Keratinocyte (primary cell): ENCODE data around the gene RHEX. TPM values are rescaled to one million over a fixed set of nuclear protein-coding genes. Genes with fewer than 3 reads are reported as not detected.

Experiments used
- DNase-seq: peaks from one replicate; pipeline ENCODE4 v3.0.0-alpha.2; 2011; ENCODE audit warnings: low read depth, missing footprints, low spot score
- FAIRE-seq: peaks from 2 replicates; lab custom pipeline; 2011; peaks lifted over from hg19 to GRCh38; lab: Jason Lieb, UNC
- H2AFZ ChIP-seq: 2 replicates; pipeline ENCODE4 v1.6.0; 2012; ENCODE audit warnings: low read length, control low read depth, inconsistent platforms; ENCODE audit not compliant: control insufficient read depth
- H3K27ac ChIP-seq: 2 replicates; pipeline ENCODE4 v1.5.1; 2011; ENCODE audit warnings: low read length; ENCODE audit not compliant: control insufficient read depth, insufficient read depth
- H3K27me3 ChIP-seq: 3 replicates; pipeline ENCODE4 v1.6.0; 2011; ENCODE audit warnings: low read length; ENCODE audit not compliant: control insufficient read depth, insufficient read depth; ENCODE audit errors: extremely low read depth
- H3K36me3 ChIP-seq, 2 experiments: 2 replicates in 1 of 2; 3 replicates in 1 of 2; pipeline ENCODE4 v1.5.1; 2011; ENCODE audit warnings: low read length in 2 of 2, mild to moderate bottlenecking in 1 of 2; ENCODE audit not compliant: control insufficient read depth in 2 of 2, insufficient read depth in 2 of 2; ENCODE audit errors: extremely low read depth in 1 of 2
- H3K4me1 ChIP-seq: 3 replicates; pipeline ENCODE4 v1.5.1; 2011; ENCODE audit warnings: low read length; ENCODE audit not compliant: control insufficient read depth, insufficient read depth; ENCODE audit errors: extremely low read depth
- H3K4me2 ChIP-seq: 3 replicates; pipeline ENCODE4 v1.6.0; 2011; ENCODE audit warnings: low read depth, low read length; ENCODE audit not compliant: control insufficient read depth, insufficient read depth; ENCODE audit errors: extremely low read depth
- H3K4me3 ChIP-seq, 3 experiments: fragments of 200-600 bp in 1 of 3; sonication (generic) in 1 of 3; 2 replicates in 2 of 3; 3 replicates in 1 of 3; pipeline ENCODE4 v1.5.1; 2011 to 2016; ENCODE audit warnings: low read length in 3 of 3, mild to moderate bottlenecking in 3 of 3, control low read depth in 2 of 3, inconsistent platforms in 1 of 3, low read depth in 1 of 3, mixed read lengths in 1 of 3, mixed run types in 1 of 3, moderate library complexity in 1 of 3; ENCODE audit not compliant: control insufficient read depth in 2 of 3, insufficient read depth in 2 of 3; ENCODE audit errors: extremely low read depth in 1 of 3
- H3K79me2 ChIP-seq: 2 replicates; pipeline ENCODE4 v1.6.0; 2012; ENCODE audit warnings: low read length; ENCODE audit not compliant: control insufficient read depth, insufficient read depth
- H3K9ac ChIP-seq: 3 replicates; pipeline ENCODE4 v1.6.0; 2011; ENCODE audit warnings: low read length; ENCODE audit not compliant: control insufficient read depth, insufficient read depth; ENCODE audit errors: extremely low read depth
- H3K9me1 ChIP-seq: 3 replicates; pipeline ENCODE4 v1.6.0; 2011; ENCODE audit warnings: low read length; ENCODE audit not compliant: control insufficient read depth, insufficient read depth; ENCODE audit errors: extremely low read depth
- H3K9me3 ChIP-seq: 2 replicates; pipeline ENCODE4 v1.5.1; 2012; ENCODE audit warnings: low read depth, low read length; ENCODE audit not compliant: control insufficient read depth
- H4K20me1 ChIP-seq: 3 replicates; pipeline ENCODE4 v1.6.0; 2011; ENCODE audit warnings: low read length; ENCODE audit not compliant: control insufficient read depth, insufficient read depth; ENCODE audit errors: extremely low read depth
- CTCF ChIP-seq, 3 experiments: IDR thresholded peaks in 1 of 3; conservative IDR thresholded peaks in 1 of 3; optimal IDR thresholded peaks in 1 of 3; 2 replicates in 2 of 3; 3 replicates in 1 of 3; pipeline versions ENCODE3 to v1.5.1; 2011; ENCODE audit warnings: low read length in 3 of 3, mild to moderate bottlenecking in 3 of 3, moderate library complexity in 2 of 3, control low read depth in 1 of 3, inconsistent platforms in 1 of 3; ENCODE audit not compliant: insufficient read depth in 2 of 3; ENCODE audit errors: extremely low read depth in 1 of 3
- EZH2 ChIP-seq: IDR thresholded peaks from one replicate; pipeline ENCODE4 v1.6.1; 2012; ENCODE audit warnings: inconsistent platforms, mild to moderate bottlenecking, low read length, moderate library complexity
- dilution Hi-C: fragments of 300-500 bp; cut with MboI; formaldehyde crosslinking; loops from one replicate; pipeline ENCODE4 v1.7.0; 2020; ENCODE audit warnings: low sequenced_read_pairs; ENCODE audit not compliant: extremely low pct_ligation_motif_present
- polyA plus RNA-seq, 5 experiments: library from polyadenylated mRNA; depleted of rRNA in 3 of 5; stranded (reverse) in 3 of 5; stranded (forward) in 1 of 5; unstranded in 1 of 5; fragments of >200 nt; gene quantifications; 1 replicate in 1 of 5; 2 replicates in 3 of 5; 3 replicates in 1 of 5; pipeline versions ENCODE4 v1.2.1 to v1.2.3, GENCODE V29; 2011 to 2012; ENCODE audit warnings: missing spikeins in 2 of 5, low read depth in 1 of 5, low replicate concordance in 1 of 5

The RHEX gene
- polyA plus RNA-seq, 1 donor (not counting 4 experiments of a cell fraction or from before 2014, with no cell fraction given) = not detected

- no peak overlapping the region for H3K4me3 ChIP-seq
- no peak overlapping the region for H3K27ac ChIP-seq
- FAIRE-seq = no peak
- H2AFZ ChIP-seq = no peak overlapping the region
- H3K9me1 ChIP-seq = no peaks in the 10 kb centered on the region
- no peaks in the 10 kb centered on the region for H4K20me1 ChIP-seq
- no peak for DNase-seq
- no peak overlapping the region for H3K4me2 ChIP-seq
- H3K79me2 ChIP-seq = no peaks in the 10 kb centered on the region
- no peaks in the 10 kb centered on the region for H3K9me3 ChIP-seq
- H3K27me3 ChIP-seq = no peaks in the 10 kb centered on the region
- H3K9ac ChIP-seq = no peak overlapping the region
- dilution Hi-C loops = no loop called here
- H3K4me1 ChIP-seq = peaks cover 7% of the 10 kb centered on the region
- TF ChIP-seq CTCF (optimal IDR thresholded peaks at IDR 0.05 in 1 of 3, IDR thresholded peaks at IDR 0.05 in 1 of 3, conservative IDR thresholded peaks at IDR 0.05 in 1 of 3; ENCODE audit: extremely low read depth in 1 of 3, insufficient read depth in 2 of 3, low read length in 3 of 3) (no peak), EZH2 (no peak)
- H3K36me3 ChIP-seq = no peaks in the 10 kb centered on the region
Measured at GRCh38 chr1:206047271-206047670, 5.7 kb upstream of the RHEX start.

GRCh38 chr1:206048582-206048981 is 4.4 kb upstream of the RHEX start:
- FAIRE-seq (no peak), DNase-seq (no peak)
- Histone ChIP-seq H3K9me1 (no peaks in the 10 kb centered on the region), H4K20me1 (no peaks in the 10 kb centered on the region), H3K9me3 (no peaks in the 10 kb centered on the region), H3K9ac (no peak overlapping the region), H3K27ac (no peak overlapping the region), H3K36me3 (no peaks in the 10 kb centered on the region), H3K4me2 (no peak overlapping the region), H3K27me3 (no peaks in the 10 kb centered on the region), H3K4me3 (no peak overlapping the region), H2AFZ (no peak overlapping the region), H3K4me1 (peaks cover 7% of the 10 kb centered on the region), H3K79me2 (no peaks in the 10 kb centered on the region)
- dilution Hi-C loops = no loop called here
- no peak for TF ChIP-seq CTCF (optimal IDR thresholded peaks at IDR 0.05 in 1 of 3, IDR thresholded peaks at IDR 0.05 in 1 of 3, conservative IDR thresholded peaks at IDR 0.05 in 1 of 3; ENCODE audit: extremely low read depth in 1 of 3, insufficient read depth in 2 of 3, low read length in 3 of 3)
- TF ChIP-seq EZH2 = no peak
